Liver (tissue), 9 donors: ENCODE results near the gene ASAP2. TPM values are rescaled to one million over a fixed set of nuclear protein-coding genes. Genes with fewer than 3 reads are reported as not detected.

Experiments used
- DNase-seq: peaks from one replicate; pipeline ENCODE4 v3.0.0-alpha.2; 2017; ENCODE audit warnings: low spot score
- H3K27ac ChIP-seq, 2 donors: one replicate each; pipeline ENCODE4 v1.7.0; 2013; ENCODE audit warnings: inconsistent platforms in 2 of 2, low read length in 2 of 2, control low read depth in 1 of 2, low read depth in 1 of 2, mild to moderate bottlenecking in 1 of 2
- H3K27me3 ChIP-seq, 4 donors: one replicate each; pipeline versions ENCODE4 v1.6.1 to v1.7.0; 2013; ENCODE audit warnings: low read length in 3 of 4, inconsistent platforms in 1 of 4, mild to moderate bottlenecking in 1 of 4, moderate library complexity in 1 of 4; ENCODE audit not compliant: control insufficient read depth in 4 of 4, insufficient read depth in 4 of 4
- H3K36me3 ChIP-seq, 4 donors: one replicate each; pipeline versions ENCODE4 v1.6.1 to v1.7.0; 2013; ENCODE audit warnings: low read length in 3 of 4, mild to moderate bottlenecking in 3 of 4, low read depth in 1 of 4, moderate library complexity in 1 of 4; ENCODE audit not compliant: control insufficient read depth in 4 of 4, insufficient read depth in 3 of 4
- H3K4me1 ChIP-seq, 4 donors: one replicate each; pipeline versions ENCODE4 v1.6.1 to v1.7.0; 2013; ENCODE audit warnings: low read length in 3 of 4, mild to moderate bottlenecking in 3 of 4, moderate library complexity in 1 of 4; ENCODE audit not compliant: control insufficient read depth in 4 of 4, insufficient read depth in 4 of 4
- H3K4me3 ChIP-seq, 3 donors: one replicate each; pipeline versions ENCODE4 v1.6.1 to v1.7.0; 2013; ENCODE audit warnings: low read length in 3 of 3, control low read depth in 1 of 3, low read depth in 1 of 3, mild to moderate bottlenecking in 1 of 3
- H3K9ac ChIP-seq, 2 donors: one replicate each; pipeline ENCODE4 v1.7.0; 2013; ENCODE audit warnings: low read length in 2 of 2, mild to moderate bottlenecking in 2 of 2, moderate library complexity in 2 of 2, control low read depth in 1 of 2, low read depth in 1 of 2
- H3K9me3 ChIP-seq, 4 donors: one replicate each; pipeline versions ENCODE4 v1.6.1 to v1.7.0; 2013; ENCODE audit warnings: low read length in 3 of 4; ENCODE audit not compliant: control insufficient read depth in 4 of 4
- EGR1 ChIP-seq, 2 donors: IDR thresholded peaks; 2 replicates each; pipeline ENCODE4 v1.6.1; 2016 to 2018; ENCODE audit warnings: antibody characterized with exemption in 2 of 2, low read depth in 2 of 2
- FOXA1 ChIP-seq: IDR thresholded peaks from 2 replicates; pipeline ENCODE4 v1.6.1; 2016; ENCODE audit warnings: antibody characterized with exemption
- FOXA2 ChIP-seq: IDR thresholded peaks from 2 replicates; pipeline ENCODE4 v1.6.1; 2016; ENCODE audit warnings: antibody characterized with exemption
- GABPA ChIP-seq, 2 donors: IDR thresholded peaks in 1 of 2; conservative IDR thresholded peaks in 1 of 2; 2 replicates each; pipeline ENCODE4 v1.6.1; 2016; ENCODE audit warnings: antibody characterized with exemption in 2 of 2, mild to moderate bottlenecking in 1 of 2, moderate library complexity in 1 of 2
- HNF4A ChIP-seq, 2 donors: conservative IDR thresholded peaks; 2 replicates each; pipeline ENCODE4 v1.6.1; 2016; ENCODE audit warnings: antibody characterized with exemption in 2 of 2, mild to moderate bottlenecking in 2 of 2
- HNF4G ChIP-seq: IDR thresholded peaks from 2 replicates; pipeline ENCODE4 v1.6.1; 2016; ENCODE audit warnings: antibody characterized with exemption
- NR2F2 ChIP-seq: IDR thresholded peaks from 2 replicates; pipeline ENCODE4 v1.6.1; 2016; ENCODE audit warnings: antibody characterized with exemption
- RAD21 ChIP-seq, 2 donors: IDR thresholded peaks; 2 replicates each; pipeline ENCODE4 v1.6.1; 2016; ENCODE audit warnings: antibody characterized with exemption in 2 of 2, mild to moderate bottlenecking in 2 of 2
- RXRA ChIP-seq, 2 donors: IDR thresholded peaks; 2 replicates each; pipeline ENCODE4 v1.6.1; 2017 to 2018; ENCODE audit warnings: antibody characterized with exemption in 2 of 2, mild to moderate bottlenecking in 1 of 2
- SP1 ChIP-seq: IDR thresholded peaks from 2 replicates; pipeline ENCODE4 v1.6.1; 2018; ENCODE audit warnings: antibody characterized with exemption, mild to moderate bottlenecking
- YY1 ChIP-seq: IDR thresholded peaks from 2 replicates; pipeline ENCODE4 v1.6.1; 2016; ENCODE audit warnings: antibody characterized with exemption, mild to moderate bottlenecking
- WGBS: extraction: QIAGEN DNeasy Blood & Tissue Kit; methylation state at CpG from one replicate; pipeline ENCODE4 v1.1.7; 2013; 5-methylcytosine and 5-hydroxymethylcytosine counted together
- polyA plus RNA-seq, 2 donors: library from polyadenylated mRNA; stranded (reverse) in 1 of 2; unstranded in 1 of 2; fragments of 200-250 nt in 1 of 2; fragments of >200 nt in 1 of 2; fragmentation: Nextera tagmentation in 1 of 2; extraction: Ambion mirVana in 1 of 2; gene quantifications; one replicate each; pipeline versions ENCODE4 v1.2.1 to v1.2.3, GENCODE V29; 2013 to 2015
- total RNA-seq, 2 donors: library from RNA; depleted of rRNA; stranded (reverse); fragments of >200 nt; gene quantifications; one replicate each; pipeline ENCODE4 v1.2.3, GENCODE V29; 2014
- TF ChIP-seq, protein P1 (sequence below): IDR thresholded peaks from 2 replicates; pipeline ENCODE4 v1.6.1; 2016; ENCODE audit warnings: antibody characterized with exemption
- TF ChIP-seq, protein P2 (sequence below): fragments of 150-350 bp; IDR thresholded peaks from 2 replicates; pipeline ENCODE4 v1.5.1; 2017; ENCODE audit warnings: improper control_type of control experiment, low read depth, low read length; ENCODE audit not compliant: missing input control
- TF ChIP-seq, protein P3 (sequence below): IDR thresholded peaks from 2 replicates; pipeline ENCODE4 v1.6.1; 2016; ENCODE audit warnings: antibody characterized with exemption
- TF ChIP-seq, protein P4 (sequence below): IDR thresholded peaks from 2 replicates; pipeline ENCODE4 v1.6.1; 2016; ENCODE audit warnings: antibody characterized with exemption
- TF ChIP-seq, protein P5 (sequence below): IDR thresholded peaks from 2 replicates; pipeline ENCODE4 v1.6.1; 2016; ENCODE audit warnings: antibody characterized with exemption, mild to moderate bottlenecking
- donor health status: healthy.
- donor health status: healthy.
- donor health status: healthy.
- donor health status: healthy.
- donor health status: healthy.

ASAP2 gene
- total and polyA plus RNA-seq, 4 donors = 0.36 to 5.9 (median 2.6) TPM

DNA sequence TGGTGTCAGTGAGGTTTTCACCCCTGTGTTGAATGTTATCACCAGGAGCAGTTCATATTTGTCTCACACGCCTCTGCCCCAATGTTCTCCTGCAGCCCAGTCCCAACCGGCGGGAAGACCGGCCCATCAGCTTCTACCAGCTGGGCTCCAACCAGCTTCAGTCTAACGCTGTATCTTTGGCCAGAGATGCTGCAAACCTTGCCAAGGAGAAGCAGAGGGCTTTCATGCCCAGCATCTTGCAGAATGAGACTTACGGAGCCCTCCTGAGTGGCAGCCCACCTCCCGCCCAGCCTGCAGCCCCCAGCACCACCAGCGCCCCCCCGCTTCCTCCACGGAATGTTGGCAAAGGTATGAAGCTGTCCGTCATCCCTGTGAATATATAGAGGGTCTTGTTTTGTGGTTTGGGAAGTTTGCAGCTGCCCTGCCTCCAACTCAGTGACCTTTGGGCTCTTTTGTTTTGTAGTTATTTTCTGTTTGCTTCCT, 181.6 kb downstream of the ASAP2 start:
- WGBS = 96% methylated on average over 11 of the region's 11 CpGs
- H3K4me1 ChIP-seq = no peaks in the 10 kb centered on the region
- H3K4me3 ChIP-seq = no peak overlapping the region
- TF ChIP-seq NR2F2 = no peak
- TF ChIP-seq RXRA (IDR thresholded peaks at IDR 0.05) = no peak
- TF ChIP-seq YY1 = no peak
- TF ChIP-seq, protein P1, sequence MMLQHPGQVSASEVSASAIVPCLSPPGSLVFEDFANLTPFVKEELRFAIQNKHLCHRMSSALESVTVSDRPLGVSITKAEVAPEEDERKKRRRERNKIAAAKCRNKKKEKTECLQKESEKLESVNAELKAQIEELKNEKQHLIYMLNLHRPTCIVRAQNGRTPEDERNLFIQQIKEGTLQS = no peak
- TF ChIP-seq, protein P2, sequence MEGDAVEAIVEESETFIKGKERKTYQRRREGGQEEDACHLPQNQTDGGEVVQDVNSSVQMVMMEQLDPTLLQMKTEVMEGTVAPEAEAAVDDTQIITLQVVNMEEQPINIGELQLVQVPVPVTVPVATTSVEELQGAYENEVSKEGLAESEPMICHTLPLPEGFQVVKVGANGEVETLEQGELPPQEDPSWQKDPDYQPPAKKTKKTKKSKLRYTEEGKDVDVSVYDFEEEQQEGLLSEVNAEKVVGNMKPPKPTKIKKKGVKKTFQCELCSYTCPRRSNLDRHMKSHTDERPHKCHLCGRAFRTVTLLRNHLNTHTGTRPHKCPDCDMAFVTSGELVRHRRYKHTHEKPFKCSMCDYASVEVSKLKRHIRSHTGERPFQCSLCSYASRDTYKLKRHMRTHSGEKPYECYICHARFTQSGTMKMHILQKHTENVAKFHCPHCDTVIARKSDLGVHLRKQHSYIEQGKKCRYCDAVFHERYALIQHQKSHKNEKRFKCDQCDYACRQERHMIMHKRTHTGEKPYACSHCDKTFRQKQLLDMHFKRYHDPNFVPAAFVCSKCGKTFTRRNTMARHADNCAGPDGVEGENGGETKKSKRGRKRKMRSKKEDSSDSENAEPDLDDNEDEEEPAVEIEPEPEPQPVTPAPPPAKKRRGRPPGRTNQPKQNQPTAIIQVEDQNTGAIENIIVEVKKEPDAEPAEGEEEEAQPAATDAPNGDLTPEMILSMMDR = no peak
- no peak for TF ChIP-seq GABPA (IDR thresholded peaks at IDR 0.05 in 1 of 2, conservative IDR thresholded peaks at IDR 0.05 in 1 of 2)
- no peak for TF ChIP-seq HNF4A (conservative IDR thresholded peaks at IDR 0.05)
- H3K27ac ChIP-seq = no peak overlapping the region
- no peak overlapping the region for H3K9ac ChIP-seq
- no peaks in the 10 kb centered on the region for H3K27me3 ChIP-seq
- no peaks in the 10 kb centered on the region for H3K9me3 ChIP-seq
- no peak for DNase-seq
- H3K36me3 ChIP-seq = peaks cover 0 to 4% (median 0%) of the 10 kb centered on the region in 4 donors

DNA sequence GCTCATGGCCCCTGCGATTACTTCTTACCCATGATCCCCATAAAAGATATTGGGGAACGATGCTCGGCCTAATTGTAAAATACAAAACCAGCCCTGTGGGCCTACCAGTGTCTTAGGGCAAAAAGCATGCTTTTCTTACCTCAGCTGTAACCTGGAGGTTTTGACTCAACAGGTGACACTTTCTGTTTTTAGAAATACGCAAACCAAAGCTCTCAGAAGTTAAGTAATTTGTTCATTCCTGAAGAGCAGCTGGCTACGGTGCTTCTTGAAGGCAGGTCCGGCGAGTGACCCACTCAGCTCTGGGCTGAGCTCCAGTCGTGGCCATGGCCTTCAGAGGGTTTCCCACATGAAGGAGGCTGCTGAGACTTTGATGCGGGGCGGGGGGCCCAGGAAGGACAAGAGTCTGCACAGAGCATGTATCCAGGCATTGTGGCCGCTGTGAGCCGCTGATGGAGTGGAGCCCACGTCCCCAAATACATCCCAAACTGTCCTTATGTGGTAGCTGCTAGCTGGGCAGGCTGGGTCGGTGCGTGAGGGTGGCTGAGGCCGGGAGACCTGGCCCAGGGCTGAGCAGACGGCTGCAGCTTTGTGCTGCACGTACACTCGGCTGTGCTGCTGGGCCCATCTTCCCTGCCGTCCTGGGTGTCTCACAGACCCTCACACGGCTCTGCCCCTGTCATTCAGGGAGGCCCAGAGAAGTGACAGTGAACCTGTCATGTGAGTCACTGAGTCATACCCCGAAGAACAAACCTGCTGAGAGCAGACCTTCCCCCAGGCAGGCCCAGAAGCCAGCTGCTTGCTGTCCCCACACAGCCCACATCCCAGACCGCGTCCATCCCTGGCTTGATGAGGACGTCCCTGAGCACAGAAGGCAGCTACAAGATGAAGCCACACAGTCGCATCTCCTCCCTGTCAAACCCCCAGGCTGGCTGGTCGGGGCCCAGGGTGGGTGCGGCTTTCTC, 182.6 kb downstream of the ASAP2 start:
- no peaks in the 10 kb centered on the region for H3K4me1 ChIP-seq
- no peaks in the 10 kb centered on the region for H3K9me3 ChIP-seq
- H3K27ac ChIP-seq = no peak overlapping the region
- no peak overlapping the region for H3K4me3 ChIP-seq
- H3K36me3 ChIP-seq = peaks cover 0 to 4% (median 0%) of the 10 kb centered on the region in 4 donors
- 96% methylated on average over 28 of the region's 28 CpGs for WGBS
- TF ChIP-seq, protein P3, sequence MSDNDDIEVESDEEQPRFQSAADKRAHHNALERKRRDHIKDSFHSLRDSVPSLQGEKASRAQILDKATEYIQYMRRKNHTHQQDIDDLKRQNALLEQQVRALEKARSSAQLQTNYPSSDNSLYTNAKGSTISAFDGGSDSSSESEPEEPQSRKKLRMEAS = no peak
- TF ChIP-seq FOXA2 = no peak
- no peak for TF ChIP-seq SP1
- TF ChIP-seq YY1 = no peak
- TF ChIP-seq, protein P1 = no peak
- TF ChIP-seq RAD21 (IDR thresholded peaks at IDR 0.05) = no peak
- TF ChIP-seq EGR1 (IDR thresholded peaks at IDR 0.05; ENCODE audit: low read depth in 2 of 2) = no peak
- TF ChIP-seq HNF4G = no peak
- TF ChIP-seq RXRA (IDR thresholded peaks at IDR 0.05) = no peak
- TF ChIP-seq, protein P2 = no peak
- TF ChIP-seq, protein P4, sequence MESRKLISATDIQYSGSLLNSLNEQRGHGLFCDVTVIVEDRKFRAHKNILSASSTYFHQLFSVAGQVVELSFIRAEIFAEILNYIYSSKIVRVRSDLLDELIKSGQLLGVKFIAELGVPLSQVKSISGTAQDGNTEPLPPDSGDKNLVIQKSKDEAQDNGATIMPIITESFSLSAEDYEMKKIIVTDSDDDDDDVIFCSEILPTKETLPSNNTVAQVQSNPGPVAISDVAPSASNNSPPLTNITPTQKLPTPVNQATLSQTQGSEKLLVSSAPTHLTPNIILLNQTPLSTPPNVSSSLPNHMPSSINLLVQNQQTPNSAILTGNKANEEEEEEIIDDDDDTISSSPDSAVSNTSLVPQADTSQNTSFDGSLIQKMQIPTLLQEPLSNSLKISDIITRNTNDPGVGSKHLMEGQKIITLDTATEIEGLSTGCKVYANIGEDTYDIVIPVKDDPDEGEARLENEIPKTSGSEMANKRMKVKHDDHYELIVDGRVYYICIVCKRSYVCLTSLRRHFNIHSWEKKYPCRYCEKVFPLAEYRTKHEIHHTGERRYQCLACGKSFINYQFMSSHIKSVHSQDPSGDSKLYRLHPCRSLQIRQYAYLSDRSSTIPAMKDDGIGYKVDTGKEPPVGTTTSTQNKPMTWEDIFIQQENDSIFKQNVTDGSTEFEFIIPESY = no peak
- TF ChIP-seq FOXA1 = no peak
- TF ChIP-seq, protein P5, sequence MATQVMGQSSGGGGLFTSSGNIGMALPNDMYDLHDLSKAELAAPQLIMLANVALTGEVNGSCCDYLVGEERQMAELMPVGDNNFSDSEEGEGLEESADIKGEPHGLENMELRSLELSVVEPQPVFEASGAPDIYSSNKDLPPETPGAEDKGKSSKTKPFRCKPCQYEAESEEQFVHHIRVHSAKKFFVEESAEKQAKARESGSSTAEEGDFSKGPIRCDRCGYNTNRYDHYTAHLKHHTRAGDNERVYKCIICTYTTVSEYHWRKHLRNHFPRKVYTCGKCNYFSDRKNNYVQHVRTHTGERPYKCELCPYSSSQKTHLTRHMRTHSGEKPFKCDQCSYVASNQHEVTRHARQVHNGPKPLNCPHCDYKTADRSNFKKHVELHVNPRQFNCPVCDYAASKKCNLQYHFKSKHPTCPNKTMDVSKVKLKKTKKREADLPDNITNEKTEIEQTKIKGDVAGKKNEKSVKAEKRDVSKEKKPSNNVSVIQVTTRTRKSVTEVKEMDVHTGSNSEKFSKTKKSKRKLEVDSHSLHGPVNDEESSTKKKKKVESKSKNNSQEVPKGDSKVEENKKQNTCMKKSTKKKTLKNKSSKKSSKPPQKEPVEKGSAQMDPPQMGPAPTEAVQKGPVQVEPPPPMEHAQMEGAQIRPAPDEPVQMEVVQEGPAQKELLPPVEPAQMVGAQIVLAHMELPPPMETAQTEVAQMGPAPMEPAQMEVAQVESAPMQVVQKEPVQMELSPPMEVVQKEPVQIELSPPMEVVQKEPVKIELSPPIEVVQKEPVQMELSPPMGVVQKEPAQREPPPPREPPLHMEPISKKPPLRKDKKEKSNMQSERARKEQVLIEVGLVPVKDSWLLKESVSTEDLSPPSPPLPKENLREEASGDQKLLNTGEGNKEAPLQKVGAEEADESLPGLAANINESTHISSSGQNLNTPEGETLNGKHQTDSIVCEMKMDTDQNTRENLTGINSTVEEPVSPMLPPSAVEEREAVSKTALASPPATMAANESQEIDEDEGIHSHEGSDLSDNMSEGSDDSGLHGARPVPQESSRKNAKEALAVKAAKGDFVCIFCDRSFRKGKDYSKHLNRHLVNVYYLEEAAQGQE = no peak
- no peak for TF ChIP-seq NR2F2
- no peak for TF ChIP-seq GABPA (IDR thresholded peaks at IDR 0.05 in 1 of 2, conservative IDR thresholded peaks at IDR 0.05 in 1 of 2)
- no peak overlapping the region for H3K9ac ChIP-seq
- no peaks in the 10 kb centered on the region for H3K27me3 ChIP-seq
- no peak for DNase-seq
